ENCODE results near the gene ALG1.
"Not testable (repeated sequence)": the region's sequence is repeated elsewhere in the genome, so short reads cannot be mapped to it uniquely, and the experiment has no call there.

Gene ALG1

GRCh38 chr16:5072334-5073278 is 963 bp downstream of the ALG1 start:
- no peak for DNase-seq (ENCODE audit: low read depth in 2 of 2, low spot score in 1 of 2)

GRCh38 chr16:5073279-5073629 is 1.6 kb downstream of the ALG1 start:
- no peak for DNase-seq (ENCODE audit: low read depth in 2 of 2, low spot score in 1 of 2)

DNA sequence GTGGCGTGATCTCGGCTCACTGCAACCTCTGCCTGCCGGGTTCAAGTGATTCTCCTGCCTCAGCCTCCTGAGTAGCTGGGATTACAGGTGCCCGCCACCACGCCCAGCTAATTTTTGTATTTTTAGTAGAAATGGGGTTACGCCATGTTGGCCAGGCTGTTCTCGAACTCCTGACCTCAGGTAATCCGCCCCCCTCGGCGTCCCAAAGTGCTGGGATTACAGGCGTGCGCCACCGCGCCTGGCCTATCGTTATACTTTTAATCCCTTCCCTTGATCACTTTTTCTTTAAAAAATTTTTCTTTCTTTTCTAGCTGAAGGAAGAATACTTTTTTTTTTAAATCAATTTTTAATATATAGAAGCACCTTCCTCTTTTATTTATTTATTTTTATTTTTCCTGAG is 2.1 kb downstream of the ALG1 start:
- DNase-seq (ENCODE audit: low read depth in 2 of 2, low spot score in 1 of 2) = not testable (repeated sequence)

GRCh38 chr16:5075637-5076036 is 4.0 kb downstream of the ALG1 start:
- no peak for DNase-seq (ENCODE audit: low read depth in 2 of 2, low spot score in 1 of 2)

DNA sequence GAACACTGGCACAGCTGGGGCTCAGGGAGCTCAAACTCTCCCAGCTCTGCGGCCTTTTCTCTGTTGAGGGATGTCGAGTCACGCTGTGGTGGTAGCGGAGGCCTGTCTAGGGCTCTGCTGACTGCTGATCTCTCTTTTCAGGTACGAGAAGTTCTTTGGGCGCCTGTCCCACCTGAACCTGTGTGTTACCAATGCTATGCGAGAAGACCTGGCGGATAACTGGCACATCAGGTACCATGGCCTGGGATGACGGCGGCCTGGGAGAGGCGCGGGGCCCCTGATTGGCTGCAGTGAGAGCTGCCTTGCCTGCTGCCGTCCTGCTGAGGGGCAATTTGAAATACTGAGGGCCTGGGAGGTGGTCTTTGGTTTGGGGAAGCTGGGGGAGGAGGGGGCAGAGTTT is 5.7 kb downstream of the ALG1 start:
- no peak for DNase-seq (ENCODE audit: low read depth in 2 of 2, low spot score in 1 of 2)

- DNase-seq (ENCODE audit: low read depth in 2 of 2, low spot score in 1 of 2) = no peak
These were observed 7.0 kb downstream of the ALG1 start for GRCh38 chr16:5078626-5079025.

DNA sequence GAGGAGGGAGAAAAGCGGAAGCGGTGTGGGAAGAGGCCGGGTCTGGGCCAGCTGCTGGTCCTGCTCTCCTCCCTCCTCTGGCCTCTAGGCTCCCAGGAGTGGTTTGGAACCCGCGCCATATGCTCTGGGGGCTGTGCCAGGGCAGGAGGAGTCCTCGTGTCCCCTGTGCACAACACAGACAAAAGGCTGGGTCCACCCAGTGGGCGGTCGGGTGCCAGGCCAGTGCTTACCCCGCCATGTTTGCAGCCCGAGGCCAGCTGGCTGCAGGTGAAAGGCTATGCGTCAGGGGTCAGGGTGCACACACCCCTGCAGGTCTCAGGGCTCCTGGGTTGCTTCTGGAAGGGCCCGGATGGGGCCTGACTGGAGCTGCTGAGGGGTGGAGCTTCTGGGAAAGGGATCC is 8.8 kb downstream of the ALG1 start:
- DNase-seq (ENCODE audit: low read depth in 2 of 2, low spot score in 1 of 2) = not testable (repeated sequence)

- DNase-seq (ENCODE audit: low read depth in 2 of 2, low spot score in 1 of 2) = not testable (repeated sequence)
These were observed 9.4 kb downstream of the ALG1 start for GRCh38 chr16:5080996-5081395.

DNA sequence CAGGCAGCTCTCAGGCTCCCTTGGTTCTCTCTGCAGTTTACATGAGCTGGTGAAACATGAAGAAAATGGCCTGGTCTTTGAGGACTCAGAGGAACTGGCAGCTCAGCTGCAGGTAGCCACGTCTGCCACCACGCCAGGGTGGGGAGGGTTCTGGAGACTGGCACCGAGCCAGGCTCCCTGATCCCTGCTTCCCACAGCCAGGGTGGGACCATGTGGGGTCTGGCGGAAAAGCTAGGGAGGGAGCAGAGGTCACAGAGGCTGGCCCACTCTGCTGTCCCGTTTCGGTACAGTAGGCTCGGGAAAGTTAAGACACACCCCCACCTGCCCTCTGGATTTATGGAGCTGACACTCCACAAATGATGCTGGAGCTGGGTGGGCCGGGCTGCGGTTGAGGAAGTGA is 12.0 kb downstream of the ALG1 start:
- not testable (repeated sequence) for DNase-seq (ENCODE audit: low read depth in 2 of 2, low spot score in 1 of 2)

GRCh38 chr16:5084099-5084731 is 12.6 kb downstream of the ALG1 start:
- DNase-seq (ENCODE audit: low read depth in 2 of 2, low spot score in 1 of 2) = not testable (repeated sequence)

DNA sequence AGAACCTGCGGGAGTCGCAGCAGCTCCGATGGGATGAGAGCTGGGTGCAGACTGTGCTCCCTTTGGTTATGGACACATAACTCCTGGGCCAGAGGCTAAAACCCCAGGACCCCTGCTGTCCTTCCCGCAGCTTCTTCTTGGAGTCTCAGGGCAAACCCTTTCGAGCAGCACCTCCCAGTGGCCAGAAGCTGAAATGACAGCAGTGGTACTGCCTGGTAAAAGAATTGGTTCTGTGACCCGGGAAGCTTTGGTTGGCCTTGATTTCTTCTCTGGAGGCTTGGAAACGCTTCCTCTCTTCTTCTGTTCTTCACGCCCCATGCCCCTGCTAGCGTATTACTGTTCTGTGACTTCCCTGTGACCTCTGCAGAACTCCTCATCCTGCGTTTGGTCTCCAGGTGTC is 13.2 kb downstream of the ALG1 start:
- peak in 1 of 2 donors; percentile 30 for DNase-seq (ENCODE audit: low read depth in 2 of 2, low spot score in 1 of 2)

GRCh38 chr16:5085716-5086115 is 14.1 kb downstream of the ALG1 start:
- DNase-seq (ENCODE audit: low read depth in 2 of 2, low spot score in 1 of 2) = not testable (repeated sequence)

GRCh38 chr16:5088086-5088790 is 16.6 kb downstream of the ALG1 start:
- not testable (repeated sequence) for DNase-seq (ENCODE audit: low read depth in 2 of 2, low spot score in 1 of 2)

- not testable (repeated sequence) for DNase-seq (ENCODE audit: low read depth in 2 of 2, low spot score in 1 of 2)
These were observed 17.3 kb downstream of the ALG1 start for GRCh38 chr16:5088936-5089335.

DNA sequence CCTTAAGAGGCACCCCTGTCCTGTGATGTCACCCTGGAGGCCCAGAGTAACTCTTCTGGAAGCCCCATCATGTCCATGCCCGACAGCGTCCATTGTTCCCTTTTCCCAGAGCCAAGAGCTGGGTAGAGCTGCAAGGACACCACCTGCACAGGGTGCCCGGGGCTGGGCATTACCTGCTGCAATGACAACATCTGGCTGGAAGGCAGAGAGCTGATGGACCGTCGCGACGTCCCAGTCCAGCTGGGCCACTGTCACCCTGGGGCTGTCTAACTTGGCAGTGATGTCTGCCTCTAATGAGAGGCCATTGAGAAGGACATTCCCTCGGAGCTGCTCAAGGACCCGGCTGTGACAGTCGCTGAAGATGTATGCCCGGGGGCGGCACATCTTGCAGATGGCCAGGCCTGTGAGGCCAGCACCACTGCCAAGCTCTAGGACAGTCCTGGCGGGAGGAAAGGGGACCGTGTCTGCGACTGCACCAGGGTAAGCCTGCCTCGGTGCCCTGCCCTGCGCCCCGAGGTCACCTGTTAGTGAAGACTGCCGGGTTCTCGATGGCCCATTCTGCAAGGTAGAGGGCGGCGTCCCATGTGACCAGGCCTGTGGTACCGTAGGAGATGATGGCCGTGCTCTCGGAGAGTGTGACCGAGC is 18.4 kb downstream of the ALG1 start:
- DNase-seq (ENCODE audit: low read depth in 2 of 2, low spot score in 1 of 2) = not testable (repeated sequence)

GRCh38 chr16:5090592-5090991 is 18.9 kb downstream of the ALG1 start:
- not testable (repeated sequence) for DNase-seq (ENCODE audit: low read depth in 2 of 2, low spot score in 1 of 2)

- DNase-seq (ENCODE audit: low read depth in 2 of 2, low spot score in 1 of 2) = not testable (repeated sequence)
These were observed 21.4 kb downstream of the ALG1 start for GRCh38 chr16:5093081-5093480.

GRCh38 chr16:5093746-5094145 is 22.1 kb downstream of the ALG1 start:
- not testable (repeated sequence) for DNase-seq (ENCODE audit: low read depth in 2 of 2, low spot score in 1 of 2)

DNA sequence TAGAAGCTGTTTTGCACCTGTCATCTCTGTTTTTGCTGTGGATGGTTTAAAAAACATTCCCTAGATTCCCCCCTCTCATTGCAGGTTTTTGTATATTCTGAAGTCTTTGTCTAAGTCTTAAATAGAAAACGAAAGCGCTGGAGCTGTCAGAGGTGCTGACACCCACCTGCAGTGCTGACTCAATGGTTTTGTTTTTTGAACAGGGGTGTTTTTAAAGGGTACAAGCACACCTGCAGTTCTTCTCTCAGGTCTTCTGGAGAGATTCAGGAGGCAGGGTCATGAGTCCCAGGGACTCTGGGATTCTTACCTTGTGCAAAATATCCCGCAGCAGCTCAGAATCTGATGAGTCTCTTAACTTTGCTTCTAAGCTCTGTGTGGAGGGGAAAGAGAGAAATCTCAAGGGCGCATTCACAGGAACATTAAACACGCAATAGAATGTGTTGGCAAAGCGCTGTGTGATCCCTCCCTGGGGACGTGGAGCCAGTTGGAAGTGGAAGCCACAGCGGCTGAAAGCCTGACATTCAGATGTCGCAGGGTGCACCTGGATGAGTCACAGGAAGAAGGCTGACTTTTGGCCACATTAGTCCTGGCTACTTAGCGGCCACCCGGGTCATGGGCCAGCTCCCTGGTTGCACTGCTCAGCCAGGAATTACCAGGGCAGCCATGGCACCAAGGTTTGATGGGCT is 23.6 kb downstream of the ALG1 start:
- not testable (repeated sequence) for DNase-seq (ENCODE audit: low read depth in 2 of 2, low spot score in 1 of 2)

DNA sequence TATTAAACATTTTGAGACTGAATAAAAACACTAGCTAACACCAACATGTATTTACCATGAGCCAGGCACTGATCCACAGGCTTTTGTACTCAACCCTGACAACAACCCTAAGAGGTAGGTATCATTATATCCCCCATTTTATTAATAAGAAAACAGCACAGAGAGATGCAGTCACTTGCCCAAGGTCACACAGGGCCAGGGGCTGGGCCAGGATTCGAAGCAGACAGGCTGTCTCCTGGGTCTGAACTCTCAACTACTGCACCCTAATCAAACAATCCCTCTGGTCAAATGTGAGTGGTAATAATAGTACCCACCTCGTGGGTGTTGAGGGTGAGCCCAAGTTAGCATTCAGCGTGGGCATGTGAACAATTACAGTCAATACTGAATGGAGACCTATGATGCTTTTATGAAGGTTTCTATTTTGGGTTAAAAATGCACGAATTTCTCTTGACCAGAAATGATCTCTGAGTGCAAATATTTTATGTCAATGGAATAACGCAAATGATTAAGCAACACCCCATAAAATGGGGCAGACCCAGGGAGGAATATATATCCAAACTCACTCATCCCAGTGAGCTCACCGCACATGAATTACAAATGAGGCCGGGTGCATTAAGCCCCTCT is 24.9 kb downstream of the ALG1 start:
- not testable (repeated sequence) for DNase-seq (ENCODE audit: low read depth in 2 of 2, low spot score in 1 of 2)

Data from stimulated activated CD8-positive, alpha-beta memory T cell treated with anti-CD3 and anti-CD28 coated beads, Interleukin-4, amount 100 ng/mL, for 4 hours (primary cell).